Stimulated activated CD8-positive, alpha-beta memory T cell treated with anti-CD3 and anti-CD28 coated beads, Interleukin-12 subunit alpha, Interleukin-12 subunit beta, amount 100 ng/mL, for 4 hours (primary cell): ENCODE measurements around the gene PDZD7.

Source experiments
- DNase-seq: peaks from one replicate; pipeline ENCODE4 v3.0.0-alpha.2; 2020; ENCODE audit warnings: low read depth

PDZD7 gene

GRCh38 chr10:101018600-101019439 lies 12.1 kb downstream of the PDZD7 start:
- peak; percentile 40 for DNase-seq

GRCh38 chr10:101018118-101018599 lies 12.8 kb downstream of the PDZD7 start:
- DNase-seq: no peak

GRCh38 chr10:101016814-101017213 lies 14.1 kb downstream of the PDZD7 start:
- DNase-seq: no peak

- DNase-seq: no peak
Measured at GRCh38 chr10:101015582-101015973, 15.4 kb downstream of the PDZD7 start.

- no peak for DNase-seq
Measured at GRCh38 chr10:101014966-101015581, 15.9 kb downstream of the PDZD7 start.

- peak; percentile 45 for DNase-seq
Measured at GRCh38 chr10:101014230-101014884, 16.6 kb downstream of the PDZD7 start.

- DNase-seq: no peak
Measured at GRCh38 chr10:101013365-101013825, 17.5 kb downstream of the PDZD7 start.

GRCh38 chr10:101012525-101013364 lies 18.2 kb downstream of the PDZD7 start:
- DNase-seq: peak; percentile 55

GRCh38 chr10:101011517-101012423 lies 19.2 kb downstream of the PDZD7 start:
- no peak for DNase-seq

- DNase-seq: no peak
Measured at GRCh38 chr10:101010329-101010728, 20.6 kb downstream of the PDZD7 start.

- DNase-seq: no peak
Measured at GRCh38 chr10:101008823-101009423, 22.0 kb downstream of the PDZD7 start.

GRCh38 chr10:101007915-101008822 lies 22.8 kb downstream of the PDZD7 start:
- DNase-seq: no peak

GRCh38 chr10:101007099-101007711 lies 23.7 kb downstream of the PDZD7 start:
- no peak for DNase-seq

- DNase-seq: no peak
Measured at GRCh38 chr10:101006593-101007098, 24.3 kb downstream of the PDZD7 start.

- no peak for DNase-seq
Measured at GRCh38 chr10:101005869-101006567, 24.9 kb downstream of the PDZD7 start.

GRCh38 chr10:101005361-101005760 lies 25.6 kb downstream of the PDZD7 start:
- DNase-seq: no peak

GRCh38 chr10:101003639-101004206 lies 27.2 kb downstream of the PDZD7 start:
- no peak for DNase-seq

- DNase-seq: no peak
Measured at GRCh38 chr10:101002456-101002855, 28.5 kb downstream of the PDZD7 start.
